NOMO-1 (cell line): Measurements from ENCODE around the gene INPP5E.
"Not testable (repeated sequence)": the region's sequence is repeated elsewhere in the genome, so short reads cannot be mapped to it uniquely, and the experiment has no call there.

Experiments used
- DNase-seq, 2 experiments: peaks; one replicate each; lab custom pipeline; 2025; ENCODE audit not compliant: unreplicated experiment in 2 of 2; lab: John Stamatoyannopoulos, UW

Gene INPP5E

DNA sequence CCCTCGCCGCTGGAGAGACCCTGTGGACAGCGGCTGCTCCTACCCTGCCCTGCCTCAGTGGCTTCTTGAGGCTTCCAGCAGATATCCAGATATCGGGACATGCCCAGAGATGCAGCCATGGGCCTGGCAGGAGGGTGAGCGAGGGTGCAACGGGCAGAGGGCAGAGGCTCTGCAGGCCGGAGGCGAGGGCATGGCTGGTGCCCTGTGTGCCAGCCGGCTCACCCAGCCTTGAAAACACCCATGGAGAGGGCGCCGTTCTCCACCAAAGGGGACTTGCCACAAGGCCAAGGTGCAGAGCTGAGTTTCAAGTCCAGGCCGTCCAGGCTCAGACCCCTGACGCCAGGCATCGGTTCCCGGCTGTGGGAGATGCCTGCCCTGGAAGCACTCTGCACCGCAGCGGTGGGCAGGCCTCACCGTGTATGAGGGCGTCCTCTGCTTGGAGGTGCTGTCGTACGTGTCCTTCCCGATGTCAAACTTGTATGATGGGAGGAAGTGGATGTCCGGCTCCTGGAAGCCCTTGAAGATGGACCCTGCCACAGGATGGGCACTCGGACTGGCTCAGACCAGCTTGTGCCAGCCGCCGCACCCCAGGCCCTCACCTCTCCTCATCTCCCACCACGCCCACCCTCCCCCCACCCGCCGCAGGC is 8.9 kb downstream of the INPP5E start:
- no peak for DNase-seq

GRCh38 chr9:136429683-136430491 is 9.8 kb downstream of the INPP5E start:
- no peak for DNase-seq

GRCh38 chr9:136429075-136429628 is 10.5 kb downstream of the INPP5E start:
- DNase-seq: no peak

DNA sequence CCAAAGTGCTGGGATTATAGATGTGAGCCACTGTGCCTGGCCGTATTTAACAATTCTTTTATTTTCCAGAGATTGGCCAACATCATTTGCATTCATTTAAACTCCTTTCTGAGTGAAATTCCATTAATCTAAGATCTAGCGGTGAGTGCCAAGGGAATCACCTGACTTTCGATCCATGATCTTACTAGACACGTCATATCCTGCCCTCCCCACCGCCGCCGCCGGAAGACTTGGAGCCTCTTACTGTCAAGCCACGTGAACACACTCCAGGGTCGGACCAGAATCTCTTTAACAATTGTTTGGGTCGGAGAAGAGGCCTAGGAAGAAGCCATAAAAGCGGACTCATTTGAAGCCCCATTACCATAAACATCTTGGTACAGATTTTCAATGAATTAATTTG is 12.9 kb downstream of the INPP5E start:
- DNase-seq: no peak

DNA sequence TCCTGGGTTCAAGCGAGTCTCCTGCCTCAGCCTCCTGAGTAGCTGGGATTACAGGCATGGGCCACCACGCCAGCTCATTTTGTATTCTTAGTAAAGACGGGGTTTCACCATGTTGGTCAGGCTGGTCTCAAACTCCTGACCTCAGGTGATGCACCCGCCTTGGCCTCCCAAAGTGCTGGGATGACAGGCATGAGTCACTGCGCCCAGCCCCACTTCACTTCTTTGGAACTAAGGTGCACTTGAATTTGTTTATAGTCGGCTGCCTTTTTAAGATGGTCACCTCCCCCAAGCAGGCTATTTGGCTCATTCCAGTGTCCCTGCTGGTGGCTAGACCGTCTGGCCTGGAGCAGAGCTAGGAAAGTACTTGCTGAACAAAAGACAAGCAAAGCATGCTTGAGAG is 14.3 kb downstream of the INPP5E start:
- DNase-seq: not testable (repeated sequence)

DNA sequence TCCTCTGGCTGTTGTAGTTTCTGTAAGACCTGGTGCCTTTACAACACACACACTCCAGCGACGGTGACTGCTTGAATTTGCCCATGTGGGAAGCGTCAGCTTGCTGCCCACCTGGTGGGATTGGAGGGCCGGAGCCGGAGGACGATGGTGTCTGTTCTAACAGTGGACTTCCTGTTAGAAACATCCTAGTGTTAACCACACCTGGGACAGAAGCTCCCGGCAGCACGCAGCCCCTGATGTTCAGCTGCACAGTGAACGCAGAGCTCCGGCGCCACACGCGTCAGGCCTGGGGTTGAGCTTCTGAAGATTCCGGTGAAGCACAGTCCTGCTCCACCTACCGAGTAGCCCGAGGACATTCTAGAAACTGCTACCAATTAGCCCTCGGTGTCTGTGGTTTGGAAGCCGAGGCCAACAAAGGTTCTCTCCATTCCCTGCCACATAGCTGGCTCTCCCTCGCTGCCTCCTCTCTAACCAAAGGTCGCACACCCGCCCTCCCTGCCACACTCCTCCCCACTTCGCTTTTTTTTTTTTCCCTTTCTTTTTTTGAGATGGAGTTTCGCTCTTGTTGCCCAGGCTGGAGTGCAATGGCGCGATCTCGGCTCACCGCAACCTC is 14.8 kb downstream of the INPP5E start:
- no peak for DNase-seq

- DNase-seq: no peak
These were observed 16.1 kb downstream of the INPP5E start for GRCh38 chr9:136423432-136424146.

DNA sequence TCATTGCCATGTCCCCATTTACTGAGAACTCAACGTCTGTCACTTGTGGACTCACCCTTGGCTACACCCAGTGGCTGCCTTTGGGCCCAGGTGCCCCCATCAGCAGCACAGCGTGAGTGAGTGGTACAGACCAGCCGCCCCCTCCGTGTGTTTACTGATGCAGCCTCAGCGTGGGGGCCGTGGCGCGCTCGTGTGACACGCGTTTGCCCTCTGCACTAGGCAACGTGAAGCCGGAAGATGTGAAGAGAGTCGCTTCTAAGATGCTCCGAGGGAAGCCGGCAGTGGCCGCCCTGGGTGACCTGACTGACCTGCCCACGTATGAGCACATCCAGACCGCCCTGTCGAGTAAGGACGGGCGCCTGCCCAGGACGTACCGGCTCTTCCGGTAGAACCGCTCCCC is 16.8 kb downstream of the INPP5E start:
- no peak for DNase-seq

GRCh38 chr9:136421791-136422190 is 17.9 kb downstream of the INPP5E start:
- no peak for DNase-seq

- DNase-seq: no peak
These were observed 20.6 kb downstream of the INPP5E start for GRCh38 chr9:136419092-136419420.

GRCh38 chr9:136418182-136419091 is 21.2 kb downstream of the INPP5E start:
- no peak for DNase-seq

GRCh38 chr9:136416914-136417313 is 22.7 kb downstream of the INPP5E start:
- DNase-seq: no peak

DNA sequence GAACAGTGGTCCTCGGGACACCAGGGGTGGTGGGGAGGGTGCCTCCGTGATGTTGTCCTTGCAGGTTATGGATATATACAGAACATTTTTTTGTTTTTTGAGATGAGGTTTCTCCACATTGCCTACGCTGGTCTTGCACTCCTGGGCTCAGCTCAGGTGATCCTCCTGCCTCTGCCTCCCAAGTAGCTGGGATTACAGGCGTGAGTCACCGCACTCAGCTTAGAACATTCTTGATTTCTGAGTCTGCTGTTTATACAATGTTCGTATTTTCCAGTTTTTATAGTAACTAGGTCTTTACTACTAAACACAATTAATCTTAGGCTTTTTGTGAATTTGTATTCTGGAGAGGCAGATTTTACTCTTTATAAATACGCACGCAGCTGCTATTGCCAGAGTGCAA is 23.2 kb downstream of the INPP5E start:
- DNase-seq: no peak

DNA sequence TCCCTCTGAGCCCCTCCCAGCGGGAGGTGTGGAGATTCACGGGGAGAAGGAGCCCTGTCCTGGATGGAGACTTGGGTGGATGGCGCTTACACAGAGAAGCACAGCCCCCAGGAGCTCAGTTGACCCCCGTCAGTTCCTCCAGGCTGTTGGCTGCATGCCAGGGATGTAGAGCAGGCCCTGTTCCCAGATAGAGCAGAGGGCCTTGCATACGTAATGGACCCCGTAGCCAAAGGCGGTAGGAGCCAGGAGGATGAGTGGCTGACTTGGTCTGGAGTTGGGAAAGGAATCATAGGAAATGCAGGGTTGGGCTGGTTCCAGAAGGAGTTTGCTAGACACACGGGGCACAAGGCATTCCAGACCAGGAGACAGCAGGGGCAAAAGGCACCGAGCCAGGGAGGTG is 26.7 kb downstream of the INPP5E start:
- DNase-seq: no peak

GRCh38 chr9:136411378-136411777 is 28.3 kb downstream of the INPP5E start:
- DNase-seq: no peak

- DNase-seq: peak; percentile 84 to 96
These were observed 29.0 kb downstream of the INPP5E start, which contains the start of the genes ENTR1 and PMPCA for GRCh38 chr9:136410500-136411287. ENTR1 (minus strand) TSS chr9:136410614; CDS start chr9:136410397, 217 bp downstream. PMPCA (plus strand) TSS chr9:136410658; CDS start chr9:136410669, 11 bp downstream.

DNA sequence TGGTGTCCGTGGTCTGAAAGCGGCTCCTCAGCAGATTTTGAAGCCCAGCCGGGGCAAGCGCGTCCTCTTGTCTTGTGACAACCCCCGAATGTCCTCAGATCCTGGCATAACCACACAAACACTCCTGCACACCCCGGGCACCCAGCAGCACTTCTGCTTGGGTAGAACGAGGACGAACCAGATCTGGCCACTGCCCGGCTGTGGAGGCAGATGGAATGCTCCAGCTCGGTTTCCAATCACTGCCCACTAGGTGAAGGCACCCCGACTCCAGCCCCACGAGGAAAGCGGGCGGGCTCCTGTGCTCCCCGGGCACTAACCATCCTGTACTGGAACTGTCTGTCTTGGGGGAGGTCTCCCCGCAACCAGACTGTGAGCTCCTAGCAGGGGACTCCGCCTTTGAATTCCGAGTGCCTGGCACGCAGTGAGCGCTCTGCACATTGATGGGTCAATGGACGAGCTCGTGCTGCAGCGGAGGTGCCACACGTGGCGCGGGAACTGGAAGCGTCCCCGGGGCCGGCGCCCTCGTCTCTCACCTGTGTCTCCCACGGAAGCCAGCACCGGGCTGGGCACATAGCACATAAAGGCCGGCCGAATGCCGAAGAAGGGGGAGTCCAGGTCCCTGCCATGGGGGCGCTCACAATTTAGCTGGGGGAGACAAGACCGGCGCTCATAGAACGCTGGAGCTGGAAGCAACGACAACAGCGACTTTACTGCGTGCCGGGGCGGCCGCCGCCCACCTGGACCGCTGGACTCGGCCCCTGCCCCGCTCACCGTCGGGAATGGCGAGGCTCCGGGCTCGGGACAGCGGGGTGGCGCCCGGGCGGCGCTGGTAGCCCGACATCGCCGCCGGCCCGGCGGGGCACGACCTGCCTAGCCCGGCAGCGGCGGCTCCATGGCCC is 29.8 kb downstream of the INPP5E start:
- peak; percentile 12 to 19 for DNase-seq

DNA sequence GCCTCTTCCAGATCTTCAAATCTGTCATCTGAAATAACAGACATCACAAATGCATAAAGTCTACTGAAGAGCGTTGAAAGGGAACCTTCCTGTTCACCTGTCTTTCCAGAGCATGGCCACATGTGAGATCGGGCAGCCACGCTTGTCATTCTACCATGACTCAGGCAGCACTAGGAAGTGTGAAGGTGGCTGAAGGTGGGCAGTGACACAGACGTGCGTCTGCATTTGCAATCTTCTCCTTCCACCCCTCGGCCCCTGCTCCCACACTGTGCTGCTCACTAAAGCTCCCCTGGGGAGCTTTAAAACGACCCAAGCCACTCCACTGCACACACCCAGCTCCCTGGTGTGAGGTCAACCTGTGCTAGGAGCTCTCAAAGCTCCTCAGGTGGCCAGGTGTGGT is 31.7 kb downstream of the INPP5E start:
- no peak for DNase-seq
